GM21360 (cell line): ENCODE data around the gene UGT1A8.
"Not testable (repeated sequence)": the region's sequence is repeated elsewhere in the genome, so short reads cannot be mapped to it uniquely, and the experiment has no call there.

ENCODE experiments used
- ATAC-seq: cut with Tn5 transposase; IDR thresholded peaks from one replicate; pipeline ENCODE4 v1.9.1; 2021; ENCODE audit warnings: mild to moderate bottlenecking, moderate library complexity; ENCODE audit not compliant: unreplicated experiment

Gene UGT1A8

DNA sequence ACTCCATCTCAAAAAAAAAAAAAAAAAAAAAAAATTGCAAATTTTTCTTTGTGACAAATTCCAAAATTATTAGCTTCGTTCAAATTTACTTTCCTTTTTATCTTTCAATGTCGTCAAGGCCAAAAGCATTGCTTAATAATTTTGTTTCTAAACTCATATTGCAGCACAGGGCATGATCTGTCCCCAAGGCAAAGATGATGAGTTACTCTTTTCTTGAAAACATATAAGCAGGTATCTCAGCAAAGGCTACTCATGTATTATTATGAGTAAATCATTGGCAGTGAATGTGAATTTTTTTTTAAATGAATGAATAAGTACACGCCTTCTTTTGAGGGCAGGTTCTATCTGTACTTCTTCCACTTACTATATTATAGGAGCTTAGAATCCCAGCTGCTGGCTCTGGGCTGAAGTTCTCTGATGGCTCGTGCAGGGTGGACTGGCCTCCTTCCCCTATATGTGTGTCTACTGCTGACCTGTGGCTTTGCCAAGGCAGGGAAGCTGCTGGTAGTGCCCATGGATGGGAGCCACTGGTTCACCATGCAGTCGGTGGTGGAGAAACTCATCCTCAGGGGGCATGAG is 64.2 kb downstream of the UGT1A8 start, which contains the start of gene UGT1A7:
Gene UGT1A7, plus strand, starts transcription at position 381 of the 579 bp plus-strand sequence. Its CDS starts 37 bp downstream, at position 418.
- ATAC-seq = no peak

DNA sequence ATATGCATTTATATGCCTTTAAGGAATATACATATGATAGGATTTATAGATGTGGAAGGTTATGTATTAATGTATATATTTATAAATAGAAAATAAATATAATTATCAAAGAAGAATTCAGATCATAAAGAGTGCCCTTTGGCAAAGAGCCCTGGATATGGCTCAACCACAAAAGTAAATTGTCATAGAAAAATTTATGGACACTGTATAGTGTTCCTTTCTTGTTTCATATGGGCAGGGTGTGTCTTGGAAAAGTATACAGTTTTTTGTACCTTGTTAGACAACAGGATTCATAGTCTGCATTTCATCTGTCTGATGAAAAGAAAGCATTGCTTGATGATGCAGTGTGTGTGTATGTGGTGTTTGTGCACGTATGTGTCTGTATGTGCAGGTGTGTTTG is 67.2 kb downstream of the UGT1A8 start:
- no peak for ATAC-seq

DNA sequence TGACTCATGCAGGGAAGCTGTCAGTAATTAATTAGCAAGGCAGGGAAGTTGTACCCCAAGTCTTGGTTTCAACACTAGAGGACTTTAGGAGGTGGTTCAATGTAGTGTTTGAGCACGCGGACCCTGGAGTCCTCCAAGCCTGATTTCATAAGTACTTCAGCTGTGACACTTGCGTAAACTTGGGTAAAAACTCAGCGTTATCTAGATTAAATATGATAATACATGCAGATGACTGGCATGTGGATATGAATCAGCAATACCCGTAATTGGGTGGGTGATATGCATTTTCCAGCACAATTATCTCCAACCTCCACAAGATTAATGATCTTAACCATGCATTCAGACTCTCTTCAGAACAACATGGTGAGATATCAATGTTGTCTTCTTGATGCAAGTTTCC is 69.5 kb downstream of the UGT1A8 start:
- no peak for ATAC-seq

DNA sequence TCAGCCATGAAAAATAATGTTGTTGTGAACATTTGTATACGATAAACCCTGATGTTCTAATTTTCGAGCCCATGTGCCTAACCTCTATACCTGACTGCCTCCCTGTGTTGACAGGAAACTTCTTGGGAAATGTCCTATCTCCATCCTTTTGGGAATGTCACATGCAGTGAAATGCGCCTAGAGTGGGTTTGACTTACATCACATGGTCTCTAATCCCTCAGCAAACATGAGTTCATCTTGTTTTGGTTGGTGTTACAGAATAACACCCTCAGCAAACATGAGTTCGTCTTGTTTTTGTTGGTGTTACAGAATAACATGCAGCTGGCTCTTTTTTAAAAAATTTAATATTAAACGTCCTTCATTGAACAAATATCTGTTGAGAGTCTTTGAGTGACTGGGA is 70.9 kb downstream of the UGT1A8 start:
- ATAC-seq = no peak

DNA sequence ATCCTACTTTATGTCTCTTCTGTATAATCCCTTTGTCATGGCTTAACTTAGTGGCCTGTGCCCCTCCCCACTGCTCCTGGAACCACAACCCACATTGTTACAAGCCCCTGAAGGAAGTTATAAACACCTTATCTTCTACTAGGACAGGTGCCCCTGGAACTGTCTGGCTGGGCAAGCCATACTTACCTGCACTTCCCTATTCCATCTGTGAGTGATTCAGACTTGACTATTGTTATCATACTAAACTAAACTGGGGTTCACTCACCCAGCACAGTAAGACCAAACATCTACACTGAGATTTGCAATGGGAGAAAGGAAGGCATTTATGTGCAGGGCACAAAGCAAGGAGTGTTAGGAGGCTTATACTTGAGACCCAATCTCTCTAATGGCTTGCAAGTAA is 71.6 kb downstream of the UGT1A8 start:
- no peak for ATAC-seq

DNA sequence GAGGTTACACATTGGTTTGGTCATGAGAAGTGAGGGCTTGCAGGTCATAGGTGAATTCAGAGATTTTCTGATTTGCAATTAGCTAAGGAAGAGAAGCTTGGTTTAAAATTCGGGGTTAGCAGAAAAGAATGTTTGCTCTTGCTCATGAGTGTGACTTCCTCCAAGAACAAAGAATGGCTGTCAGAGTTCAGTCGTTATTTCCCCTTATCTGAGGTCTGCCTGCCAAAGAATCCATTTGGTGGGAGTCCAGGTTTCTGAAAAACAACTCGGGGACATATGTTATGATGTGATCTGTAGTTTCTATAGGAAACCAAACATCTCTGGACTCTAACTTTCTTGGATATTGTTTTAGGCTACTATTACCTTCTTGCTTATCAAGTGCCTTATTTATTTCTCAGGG is 72.1 kb downstream of the UGT1A8 start:
- ATAC-seq = no peak

DNA sequence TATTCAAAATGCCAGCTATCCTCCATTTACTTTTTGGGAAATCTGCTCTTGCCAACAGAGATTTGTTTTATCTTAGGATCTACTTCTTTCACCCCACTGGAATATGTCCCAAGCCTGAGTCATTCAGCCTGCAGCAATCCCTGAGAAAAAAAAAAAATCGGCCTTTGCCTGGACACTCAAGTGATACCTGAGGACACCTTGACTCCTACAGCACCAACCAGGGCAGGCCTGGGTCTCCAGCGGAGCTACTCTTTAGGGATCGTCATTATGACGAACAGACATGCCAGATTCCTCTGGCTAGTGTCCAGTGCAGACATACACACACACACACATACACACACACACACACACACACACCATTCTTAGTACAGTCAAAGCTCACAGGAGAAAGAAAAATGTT is 73.0 kb downstream of the UGT1A8 start:
- ATAC-seq = no peak

DNA sequence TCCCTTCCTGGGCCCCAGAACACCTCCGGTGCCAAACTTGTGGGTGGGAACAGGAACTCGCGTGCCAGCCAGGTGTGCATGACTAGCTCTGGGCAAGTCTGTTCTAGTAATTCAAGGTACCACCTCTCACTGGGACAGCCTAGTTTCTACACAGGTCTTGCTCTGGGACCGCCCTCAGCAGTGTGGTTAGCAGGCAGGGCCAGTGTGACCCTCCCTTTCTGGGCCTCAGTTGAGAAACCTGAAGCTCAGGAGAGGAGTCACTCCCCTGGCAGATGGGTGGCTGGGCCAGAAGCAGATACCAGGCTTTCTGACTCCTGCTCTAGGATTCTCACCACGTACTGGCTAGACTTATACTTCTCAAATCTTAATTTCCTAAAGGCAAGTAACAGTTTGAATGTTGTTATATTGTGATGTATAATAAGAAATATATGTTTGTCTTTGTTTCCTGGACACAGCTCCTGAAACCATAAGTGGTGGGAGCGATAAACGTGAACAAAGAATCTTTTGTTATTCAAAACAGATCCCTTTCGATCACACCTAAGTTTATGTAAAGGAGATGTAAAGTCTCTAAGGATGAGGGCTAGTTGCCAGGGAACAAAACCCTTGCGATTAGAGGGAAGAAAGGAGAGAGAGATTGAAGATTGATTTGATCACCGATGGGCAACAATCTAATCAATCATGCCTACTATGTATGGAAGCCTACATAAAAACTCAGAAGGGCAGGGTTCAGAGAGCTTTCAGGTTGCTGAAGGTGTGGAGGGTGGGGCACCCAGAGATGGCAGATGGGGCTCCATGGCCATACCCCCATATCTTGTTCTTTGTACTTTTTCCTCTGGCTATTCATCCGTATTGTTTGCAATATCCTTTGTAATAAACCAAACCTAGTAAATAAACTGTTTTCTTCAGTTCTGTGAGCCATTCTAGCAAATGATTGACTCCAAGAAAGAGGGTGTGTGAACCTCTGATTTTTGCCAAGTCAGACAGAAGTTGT is 74.3 kb downstream of the UGT1A8 start:
- no peak for ATAC-seq

DNA sequence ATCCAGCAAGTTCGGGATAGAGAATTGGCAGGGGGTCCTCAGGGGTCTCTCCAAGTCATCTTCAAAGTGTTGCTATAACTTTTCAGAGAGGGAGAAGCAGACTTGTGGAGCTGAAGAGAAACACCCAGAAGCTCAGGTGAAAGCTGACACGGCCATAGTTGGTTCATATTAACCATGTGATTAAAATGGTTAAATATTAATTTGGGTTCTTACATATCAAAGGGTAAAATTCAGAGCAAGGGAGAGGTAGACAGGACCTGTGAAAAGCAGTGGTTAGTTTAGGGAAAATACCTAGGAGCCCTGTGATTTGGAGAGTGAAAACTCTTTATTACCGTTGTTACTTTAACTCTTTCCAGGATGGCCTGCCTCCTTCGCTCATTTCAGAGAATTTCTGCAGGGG is 75.2 kb downstream of the UGT1A8 start, which contains the start of gene UGT1A6:
Gene UGT1A6, plus strand, starts transcription at position 243 of the 400 bp plus-strand sequence. Its CDS starts 115 bp downstream, at position 358.
- ATAC-seq = no peak

DNA sequence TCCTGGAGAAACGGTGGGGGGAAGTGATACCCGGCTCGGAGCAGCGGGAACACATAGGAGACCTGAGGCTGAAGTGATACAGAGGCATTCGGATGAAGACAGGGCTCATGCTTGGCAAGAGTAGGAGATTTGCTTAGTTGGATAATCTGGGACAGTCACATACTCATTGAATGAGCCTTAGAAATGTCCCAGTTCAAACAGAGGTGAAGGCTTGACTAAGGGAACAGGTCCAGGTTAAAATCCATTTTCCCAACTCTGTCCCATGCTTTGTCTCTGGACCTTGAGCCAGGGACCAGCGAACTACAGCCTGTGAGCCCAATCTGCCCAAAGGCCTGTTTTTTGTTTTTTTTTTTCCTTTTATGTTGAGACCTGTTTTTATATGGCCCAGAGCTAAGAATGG is 76.5 kb downstream of the UGT1A8 start:
- ATAC-seq = no peak

DNA sequence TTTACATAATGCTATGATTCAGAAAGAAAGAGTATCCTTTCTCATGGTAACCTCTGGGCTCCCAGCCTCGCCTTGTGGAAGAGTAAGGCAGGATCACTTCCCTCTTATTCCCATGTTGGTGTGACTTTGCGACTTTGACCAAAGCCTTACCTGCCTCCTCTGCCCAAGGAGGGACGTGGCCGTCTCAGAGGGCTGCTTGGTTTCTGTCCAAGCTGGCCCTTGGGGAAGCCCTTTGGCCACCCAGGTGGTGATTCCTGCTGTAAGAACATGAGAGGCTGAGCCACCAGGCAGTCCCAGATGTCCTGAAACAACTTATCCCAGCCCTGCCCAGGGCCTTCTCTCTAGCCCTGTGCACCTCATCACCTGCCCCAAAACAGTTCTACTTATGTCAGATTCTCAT is 81.3 kb downstream of the UGT1A8 start:
- ATAC-seq = no peak

DNA sequence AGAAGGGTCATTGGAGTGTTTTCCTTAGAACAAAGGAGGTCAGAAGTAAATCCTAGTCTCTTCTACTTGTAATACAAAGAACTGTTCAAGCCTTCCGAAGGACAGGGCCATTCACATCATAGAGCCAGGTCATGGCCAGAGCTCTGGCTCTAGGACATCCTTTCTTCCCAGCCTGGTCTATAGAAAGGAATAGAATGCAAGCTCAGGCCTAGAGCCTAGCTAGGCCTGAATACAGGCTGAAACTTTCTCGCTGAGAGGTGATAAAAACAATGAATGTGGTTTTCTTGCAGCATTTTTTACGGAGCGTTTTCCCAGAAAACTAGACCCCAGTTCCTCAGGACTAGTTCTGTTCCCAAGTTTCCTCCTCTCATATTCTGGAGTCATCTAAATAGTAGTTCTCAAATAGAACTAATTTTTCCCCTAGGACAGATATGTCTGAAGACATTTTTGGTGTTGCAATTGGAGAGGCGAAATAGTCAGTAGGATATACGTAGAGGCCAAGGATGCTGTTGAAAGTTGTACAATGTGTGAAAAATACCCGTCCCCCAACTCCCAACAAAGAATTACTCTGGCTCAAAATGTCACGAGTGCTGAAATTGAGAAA is 82.1 kb downstream of the UGT1A8 start:
- ATAC-seq = no peak

DNA sequence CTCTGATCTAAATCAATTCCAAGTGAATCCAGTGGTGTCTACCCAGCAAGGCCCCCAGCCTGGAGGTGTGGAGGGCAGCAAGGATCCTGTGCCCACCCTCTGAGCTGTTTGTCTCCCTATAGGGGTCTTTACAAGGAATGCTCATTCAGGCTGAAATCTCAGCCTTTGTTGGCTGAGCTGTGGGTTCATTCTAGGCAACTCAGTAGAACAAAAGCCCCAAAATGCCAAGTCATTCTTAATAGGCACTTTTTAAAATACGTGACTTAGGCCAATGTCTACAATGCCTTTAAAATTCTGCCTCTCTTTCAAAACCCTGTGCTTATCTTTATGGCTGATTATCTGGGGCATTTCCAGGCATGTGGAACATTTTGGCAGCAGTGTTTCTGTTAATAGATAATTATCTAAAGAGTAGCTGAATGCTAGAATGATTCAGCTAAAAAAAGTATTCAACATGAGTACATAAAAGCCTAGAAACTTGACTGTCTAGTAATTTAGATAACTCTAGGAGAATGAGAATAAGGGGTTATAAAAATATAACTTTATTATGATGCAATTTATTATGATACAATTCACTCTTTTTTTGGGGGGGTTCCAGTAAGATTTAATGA is 82.7 kb downstream of the UGT1A8 start:
- no peak for ATAC-seq

DNA sequence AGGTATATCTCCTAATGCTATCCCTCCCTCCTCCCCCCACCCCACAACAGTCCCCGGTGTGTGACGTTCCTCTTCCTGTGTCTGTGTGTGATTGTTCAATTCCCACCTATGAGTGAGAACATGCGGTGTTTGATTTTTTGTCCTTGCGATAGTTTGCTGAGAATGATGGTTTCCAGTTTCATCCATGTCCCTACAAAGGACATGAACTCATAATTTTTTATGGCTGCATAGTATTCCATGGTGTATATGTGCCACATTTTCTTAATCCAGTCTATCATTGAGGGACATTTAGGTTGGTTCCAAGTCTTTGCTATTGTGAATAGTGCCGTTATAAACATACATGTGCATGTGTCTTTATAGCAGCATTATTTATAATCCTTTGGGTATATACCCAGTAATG is 83.4 kb downstream of the UGT1A8 start:
- not testable (repeated sequence) for ATAC-seq

DNA sequence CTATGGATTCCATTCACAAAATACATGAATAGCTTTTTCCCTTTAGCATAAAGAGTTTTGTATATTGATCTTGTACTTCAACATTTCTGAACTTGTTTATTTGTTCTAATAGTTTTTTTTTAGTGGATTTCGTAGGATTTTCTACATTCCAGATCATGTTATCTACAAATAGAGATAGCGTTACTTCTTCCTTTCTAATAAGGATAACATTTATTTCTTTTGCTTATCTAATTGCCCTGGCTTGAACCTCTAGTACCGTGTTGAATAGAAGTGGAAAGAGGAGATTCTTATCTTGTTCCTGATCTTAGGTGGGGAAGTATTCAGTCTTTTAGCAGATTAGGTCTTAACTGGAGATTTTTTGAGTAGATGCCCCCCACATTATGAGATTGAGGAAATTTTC is 84.8 kb downstream of the UGT1A8 start:
- ATAC-seq = no peak

DNA sequence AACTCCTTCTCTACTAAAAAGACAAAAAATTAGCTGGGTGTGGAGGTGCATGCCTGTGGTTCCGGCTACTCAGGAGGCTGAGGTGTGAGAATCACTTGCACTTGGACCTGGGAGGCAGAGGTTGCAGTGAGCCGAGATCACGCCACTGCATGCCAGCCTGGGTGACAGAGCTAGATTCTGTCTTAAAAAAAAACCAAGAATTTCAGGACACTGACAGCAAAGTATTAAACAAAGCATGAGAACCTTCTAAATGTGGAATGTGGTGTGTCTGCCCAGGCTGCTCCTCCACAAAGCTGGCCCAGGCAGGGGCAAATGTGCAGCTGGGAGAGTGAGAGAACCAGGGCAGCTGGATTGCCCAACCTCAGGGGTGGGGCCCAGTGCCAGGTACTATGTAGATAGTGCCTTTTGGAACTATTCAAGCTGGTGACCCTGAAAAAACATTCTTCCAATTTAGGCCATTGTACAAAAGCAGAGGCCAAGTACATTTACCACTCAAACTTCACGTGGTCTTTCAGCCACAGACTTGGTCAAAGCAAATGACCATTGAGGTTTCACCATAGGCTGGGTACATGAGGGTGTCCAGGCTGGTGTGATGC is 88.6 kb downstream of the UGT1A8 start:
- no peak for ATAC-seq

DNA sequence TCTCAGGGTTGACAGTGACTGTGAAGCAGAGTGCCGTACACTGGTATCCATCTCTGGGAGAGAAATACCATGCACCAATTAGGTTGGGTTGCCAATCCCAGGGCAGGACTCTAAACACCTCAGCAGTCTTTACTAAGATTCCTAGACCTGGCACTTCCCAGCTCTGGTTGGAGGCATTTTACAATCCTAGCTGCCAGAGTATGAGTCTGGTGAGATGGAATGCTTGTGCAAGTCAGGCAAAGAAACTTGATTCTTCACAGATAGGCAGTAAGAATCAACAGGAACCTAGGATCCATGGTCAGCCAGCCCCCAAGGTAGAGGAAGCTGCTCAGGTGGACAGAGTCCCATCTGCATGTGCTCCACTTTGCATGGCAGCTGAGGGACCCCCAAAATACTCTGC is 89.3 kb downstream of the UGT1A8 start:
- no peak for ATAC-seq

DNA sequence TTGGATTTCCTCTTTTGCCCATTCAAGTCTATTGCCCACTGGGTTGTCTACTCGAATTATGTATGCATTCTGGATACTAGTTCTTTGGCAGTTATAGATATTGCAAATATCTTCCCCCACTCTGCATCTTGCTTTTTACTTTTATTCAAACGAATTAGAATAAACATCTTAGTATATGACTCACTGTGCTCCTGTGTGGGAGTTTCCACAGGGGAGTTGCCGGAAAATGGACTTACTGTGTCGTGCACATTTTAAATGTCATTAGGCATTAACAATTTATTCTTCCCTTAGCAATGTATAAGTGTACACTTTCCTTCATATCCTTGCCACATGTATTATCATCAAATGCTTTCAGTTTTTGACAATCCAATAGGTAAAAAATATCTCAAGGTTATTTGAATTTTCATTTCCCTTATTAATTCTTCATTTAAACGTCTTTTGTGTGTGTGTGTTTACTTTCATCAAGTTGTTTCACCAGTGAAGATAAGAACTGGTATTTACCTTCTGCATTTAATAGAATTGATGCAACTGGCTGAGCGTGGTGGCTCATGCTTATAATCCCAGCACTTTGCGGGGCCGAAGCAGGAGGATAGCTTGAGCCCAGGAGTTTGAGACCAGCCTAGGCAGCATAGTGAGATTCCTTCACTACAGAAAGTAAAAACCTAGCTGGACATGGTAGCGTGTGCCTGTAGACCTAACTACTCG is 90.7 kb downstream of the UGT1A8 start:
- ATAC-seq = no peak

DNA sequence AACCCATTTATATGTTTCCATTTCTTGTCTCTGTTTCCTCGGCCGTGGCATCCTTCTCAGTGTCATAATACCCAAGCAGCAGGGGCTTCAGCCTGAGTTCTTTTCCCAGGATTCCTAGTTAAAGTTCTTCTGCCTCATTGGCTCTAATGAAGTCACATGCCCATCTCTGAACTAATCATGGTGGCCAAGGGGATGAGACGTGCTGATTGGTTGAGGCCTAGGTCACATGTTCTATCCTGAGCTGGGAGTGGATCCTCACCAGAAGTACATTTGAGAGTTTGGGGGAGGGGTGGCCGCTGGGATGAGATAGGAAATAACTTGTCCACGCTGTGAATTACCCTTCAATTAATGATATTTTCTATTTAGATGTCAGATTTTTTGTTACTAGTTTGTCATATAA is 91.5 kb downstream of the UGT1A8 start:
- ATAC-seq = no peak

DNA sequence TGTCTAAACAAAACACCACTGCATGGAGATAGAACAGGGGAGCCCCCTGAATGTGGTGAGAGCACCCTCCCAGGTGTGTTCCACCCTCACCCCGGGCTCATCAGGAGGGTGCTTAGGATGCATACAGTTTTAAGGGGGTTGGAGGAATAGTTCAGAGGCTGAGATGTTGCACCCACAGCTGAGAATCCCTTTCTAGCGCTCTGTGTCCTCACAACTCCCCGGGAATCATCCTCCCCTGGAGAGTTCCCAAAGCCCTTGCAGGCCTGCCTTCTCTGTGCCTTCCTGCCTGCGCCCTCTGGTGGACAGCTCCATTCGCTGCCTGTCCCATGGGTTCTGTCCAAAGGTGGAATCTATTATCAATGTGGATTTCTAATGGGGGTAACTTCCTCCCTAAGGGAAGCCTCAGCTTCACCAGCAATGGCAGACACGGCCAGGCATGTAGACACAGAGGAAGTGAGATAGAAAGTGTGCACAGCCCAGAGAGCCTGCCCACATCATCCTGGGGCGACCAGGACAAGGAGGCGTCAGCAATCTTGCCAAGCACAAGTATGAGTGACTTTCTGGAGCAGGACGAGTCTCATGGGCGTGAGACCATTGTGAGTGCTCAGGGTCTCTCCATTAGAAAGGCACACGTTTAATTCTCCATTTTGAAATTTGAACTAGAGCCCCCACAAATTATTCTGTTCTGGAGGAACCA is 94.0 kb downstream of the UGT1A8 start:
- no peak for ATAC-seq
